PC-3 (cell line): Measurements from ENCODE around the gene S100PBP. TPM values are rescaled to one million over a fixed set of nuclear protein-coding genes. Genes with fewer than 3 reads are reported as not detected.

ENCODE experiments used
- ATAC-seq: fragments of 200-7000 bp; cut with Tn5 transposase; 2 replicates; pipeline ENCODE4 v1.9.1; 2020; ENCODE audit warnings: mild to moderate bottlenecking, moderate library complexity
- BruUV-seq: library from RNA; stranded (reverse); fragments of 400-500 nt; replicated peaks from 2 replicates; lab custom pipeline; 2021; lab: Mats Ljungman, UMichigan
- CTCF ChIA-PET: fragments of 300-600 bp; sonication (Branson Sonifier 250); formaldehyde crosslinking; loops from one replicate; lab custom pipeline; 2022; ENCODE audit warnings: antibody characterized with exemption; lab: Charles Lee
- POLR2A ChIA-PET: fragments of 300-600 bp; sonication (Branson Sonifier 250); formaldehyde crosslinking; loops from one replicate; lab custom pipeline; 2022; ENCODE audit warnings: antibody characterized with exemption; ENCODE audit not compliant: unreplicated experiment; lab: Charles Lee
- DNase-seq: peaks from one replicate; pipeline ENCODE4 v3.0.0-alpha.2; 2015
- H2AFZ ChIP-seq: fragments of 300-600 bp; sonication (generic); 2 replicates; pipeline ENCODE4 v1.6.0; 2016; ENCODE audit warnings: antibody characterized with exemption, low read length
- H3F3A ChIP-seq: fragments of 300-600 bp; sonication (generic); one replicate; pipeline ENCODE4 v1.6.0; 2017; ENCODE audit warnings: antibody characterized with exemption, low read length, control low read depth, mild to moderate bottlenecking; ENCODE audit not compliant: unreplicated experiment
- H3K27ac ChIP-seq: fragments of 300-600 bp; sonication (generic); 2 replicates; pipeline ENCODE4 v1.5.1; 2016; ENCODE audit warnings: mild to moderate bottlenecking, low read length
- H3K27me3 ChIP-seq: fragments of 300-600 bp; sonication (generic); 2 replicates; pipeline ENCODE4 v1.6.1; 2016; ENCODE audit warnings: low read length, mixed read lengths
- H3K36me3 ChIP-seq: fragments of 300-600 bp; sonication (generic); 2 replicates; pipeline ENCODE4 v1.6.1; 2016; ENCODE audit warnings: low read depth, mixed run types, low read length, mixed read lengths
- H3K4me1 ChIP-seq: fragments of 300-600 bp; sonication (generic); 2 replicates; pipeline ENCODE4 v1.5.1; 2016; ENCODE audit warnings: low read length; ENCODE audit not compliant: insufficient read depth
- H3K4me2 ChIP-seq: fragments of 300-600 bp; sonication (generic); 2 replicates; pipeline ENCODE4 v1.6.0; 2016; ENCODE audit warnings: low read length
- H3K4me3 ChIP-seq: fragments of 300-600 bp; sonication (generic); 2 replicates; pipeline ENCODE4 v1.5.1; 2016; ENCODE audit warnings: mild to moderate bottlenecking, low read length, mixed read lengths
- H3K79me2 ChIP-seq: fragments of 300-600 bp; sonication (generic); 2 replicates; pipeline ENCODE4 v1.6.1; 2017; ENCODE audit warnings: low read length, mixed read lengths
- H3K9ac ChIP-seq: fragments of 300-600 bp; sonication (generic); 2 replicates; pipeline ENCODE4 v1.6.0; 2016; ENCODE audit warnings: mild to moderate bottlenecking, low read length
- H3K9me2 ChIP-seq: fragments of 300-600 bp; sonication (generic); replicated peaks from 2 replicates; pipeline ENCODE4 v1.6.1; 2016; ENCODE audit warnings: mixed run types, low read length, mixed read lengths
- H3K9me3 ChIP-seq: fragments of 300-600 bp; sonication (generic); 2 replicates; pipeline ENCODE4 v1.6.1; 2016; ENCODE audit warnings: low read length, mixed read lengths
- H4K20me1 ChIP-seq: fragments of 300-600 bp; sonication (generic); 2 replicates; pipeline ENCODE4 v1.6.1; 2016; ENCODE audit warnings: low read length, mixed read lengths
- EZH2 ChIP-seq: fragments of 300-600 bp; sonication (generic); IDR thresholded peaks from one replicate; pipeline ENCODE4 v1.6.1; 2017; ENCODE audit warnings: antibody characterized with exemption, mild to moderate bottlenecking, low read length; ENCODE audit not compliant: unreplicated experiment
- EZH2phosphoT487 ChIP-seq: fragments of 300-600 bp; sonication (generic); IDR thresholded peaks from 2 replicates; pipeline ENCODE4 v1.6.1; 2018; ENCODE audit warnings: mild to moderate bottlenecking, antibody characterized with exemption, low read length, borderline replicate concordance
- intact Hi-C: fragments of 100-400 bp; cut with micrococcal nuclease; formaldehyde crosslinking; loops from 2 replicates; pipeline ENCODE4 v1.9.0; 2023
- total RNA-seq: library from RNA; depleted of rRNA; stranded (reverse); fragments of >200 nt; gene quantifications from 2 replicates; pipeline ENCODE4 v1.2.3, GENCODE V29; 2014
- TF ChIP-seq, protein P1 (sequence below): fragments of 300-600 bp; sonication (generic); conservative IDR thresholded peaks from 2 replicates; pipeline ENCODE4 v1.5.1; 2017; ENCODE audit warnings: antibody characterized with exemption, low read depth, mild to moderate bottlenecking, low read length

Gene S100PBP
- total RNA-seq, 1 experiment from 2014 or later = 13.2 TPM

DNA sequence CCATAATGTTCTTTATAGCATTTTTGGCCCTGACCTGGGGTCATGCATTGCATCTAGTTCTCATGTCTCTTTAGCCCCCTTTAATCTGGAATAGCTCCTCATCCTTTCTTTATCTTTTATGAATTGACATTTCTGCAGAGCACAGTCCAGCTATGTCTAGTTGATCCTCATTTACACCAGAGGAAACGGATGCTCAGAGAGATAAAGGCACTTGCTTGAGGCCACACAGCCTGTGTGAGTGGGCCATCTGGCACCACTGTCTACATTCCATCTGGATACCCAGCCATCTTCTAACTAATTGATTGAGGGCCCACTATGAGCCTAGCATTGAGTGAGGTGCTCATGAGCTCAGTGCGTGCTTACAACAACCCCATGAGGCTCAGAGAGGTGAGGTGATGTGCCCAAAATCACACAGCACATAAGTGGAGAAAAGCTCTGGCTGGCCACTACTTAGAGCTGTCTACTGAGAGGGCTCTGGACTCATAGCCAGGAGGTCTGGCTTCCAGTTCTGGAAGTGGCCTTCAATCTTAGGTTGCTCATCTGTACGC lies 72.4 kb downstream of the S100PBP start:
- intact Hi-C loops = no loop called here
- Histone ChIP-seq H3F3A (no peaks in the 10 kb centered on the region), H3K4me1 (no peaks in the 10 kb centered on the region), H3K79me2 (no peaks in the 10 kb centered on the region), H3K9me3 (no peaks in the 10 kb centered on the region), H3K9ac (no peak overlapping the region), H2AFZ (no peak overlapping the region), H3K27ac (no peak overlapping the region), H4K20me1 (no peaks in the 10 kb centered on the region), H3K9me2 (no peaks in the 10 kb centered on the region), H3K4me3 (no peak overlapping the region), H3K4me2 (no peak overlapping the region), H3K36me3 (no peaks in the 10 kb centered on the region), H3K27me3 (no peaks in the 10 kb centered on the region)
- ATAC-seq (no peak), DNase-seq (no peak)
- ChIA-PET POLR2A (interaction anchor here (0.6 kb wide), 1 partner anchor 340 kb away, joined by 3 read pairs; no protein-coding TSS in a partner anchor), CTCF (interaction anchor here (0.6 kb wide), 1 partner anchor 13 kb away, joined by 3 read pairs; no protein-coding TSS in a partner anchor)
- no peak for TF ChIP-seq EZH2phosphoT487
- TF ChIP-seq, protein P1, sequence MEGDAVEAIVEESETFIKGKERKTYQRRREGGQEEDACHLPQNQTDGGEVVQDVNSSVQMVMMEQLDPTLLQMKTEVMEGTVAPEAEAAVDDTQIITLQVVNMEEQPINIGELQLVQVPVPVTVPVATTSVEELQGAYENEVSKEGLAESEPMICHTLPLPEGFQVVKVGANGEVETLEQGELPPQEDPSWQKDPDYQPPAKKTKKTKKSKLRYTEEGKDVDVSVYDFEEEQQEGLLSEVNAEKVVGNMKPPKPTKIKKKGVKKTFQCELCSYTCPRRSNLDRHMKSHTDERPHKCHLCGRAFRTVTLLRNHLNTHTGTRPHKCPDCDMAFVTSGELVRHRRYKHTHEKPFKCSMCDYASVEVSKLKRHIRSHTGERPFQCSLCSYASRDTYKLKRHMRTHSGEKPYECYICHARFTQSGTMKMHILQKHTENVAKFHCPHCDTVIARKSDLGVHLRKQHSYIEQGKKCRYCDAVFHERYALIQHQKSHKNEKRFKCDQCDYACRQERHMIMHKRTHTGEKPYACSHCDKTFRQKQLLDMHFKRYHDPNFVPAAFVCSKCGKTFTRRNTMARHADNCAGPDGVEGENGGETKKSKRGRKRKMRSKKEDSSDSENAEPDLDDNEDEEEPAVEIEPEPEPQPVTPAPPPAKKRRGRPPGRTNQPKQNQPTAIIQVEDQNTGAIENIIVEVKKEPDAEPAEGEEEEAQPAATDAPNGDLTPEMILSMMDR = no peak
- TF ChIP-seq EZH2 = no peak
- no TSS peak for BruUV-seq

DNA sequence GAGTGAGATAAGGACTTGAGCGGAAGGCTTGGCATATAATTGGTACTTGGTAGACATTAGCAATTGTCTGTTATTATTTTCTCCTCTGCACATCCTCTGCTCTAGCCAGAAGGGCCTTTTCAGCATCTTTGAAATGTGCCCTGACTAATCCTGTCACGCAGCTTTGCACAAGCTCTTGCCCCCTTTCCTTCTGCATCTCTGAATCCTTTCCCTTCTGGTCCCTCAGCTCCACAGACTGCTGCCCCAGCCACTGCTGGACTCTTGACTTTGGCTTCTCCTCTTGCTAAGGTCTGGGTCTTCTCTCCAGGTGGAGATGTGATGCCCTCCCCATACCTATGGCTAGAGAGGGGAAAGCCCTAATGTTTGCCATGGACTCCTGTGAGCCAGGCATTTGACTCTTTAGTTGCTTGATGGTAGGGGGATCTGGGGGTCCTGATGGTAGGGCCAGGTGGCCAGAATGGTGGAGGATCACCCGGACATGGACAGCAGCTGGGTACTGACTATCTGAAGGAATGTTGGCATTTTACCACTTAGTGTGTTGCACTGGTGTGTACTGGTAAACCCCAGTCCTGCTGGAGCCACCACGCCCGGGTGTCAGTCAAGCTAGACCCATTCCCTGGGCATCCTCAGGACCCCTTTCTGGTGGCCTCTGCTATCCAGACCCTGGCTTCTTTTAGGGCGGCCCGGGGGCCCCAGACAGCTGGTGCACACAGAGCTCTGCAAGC lies 73.2 kb downstream of the S100PBP start:
- no peaks in the 10 kb centered on the region for H3K79me2 ChIP-seq
- H3K36me3 ChIP-seq = no peaks in the 10 kb centered on the region
- no peaks in the 10 kb centered on the region for H3F3A ChIP-seq
- no peaks in the 10 kb centered on the region for H3K4me1 ChIP-seq
- H3K27ac ChIP-seq = no peak overlapping the region
- DNase-seq = no peak
- TF ChIP-seq, protein P1 = no peak
- TF ChIP-seq EZH2phosphoT487 = no peak
- TF ChIP-seq EZH2 = no peak
- H3K27me3 ChIP-seq = no peaks in the 10 kb centered on the region
- BruUV-seq = no TSS peak
- ATAC-seq = no peak
- no peak overlapping the region for H3K9ac ChIP-seq
- H3K4me2 ChIP-seq = no peak overlapping the region
- no peaks in the 10 kb centered on the region for H3K9me3 ChIP-seq
- H3K9me2 ChIP-seq = no peaks in the 10 kb centered on the region
- H3K4me3 ChIP-seq = no peak overlapping the region
- ChIA-PET POLR2A (no interaction called here), CTCF (interaction anchor here (0.6 kb wide), 1 partner anchor 14 kb away, joined by 3 read pairs; no protein-coding TSS in a partner anchor)
- intact Hi-C loops = no loop called here
- H2AFZ ChIP-seq = no peak overlapping the region
- no peaks in the 10 kb centered on the region for H4K20me1 ChIP-seq

DNA sequence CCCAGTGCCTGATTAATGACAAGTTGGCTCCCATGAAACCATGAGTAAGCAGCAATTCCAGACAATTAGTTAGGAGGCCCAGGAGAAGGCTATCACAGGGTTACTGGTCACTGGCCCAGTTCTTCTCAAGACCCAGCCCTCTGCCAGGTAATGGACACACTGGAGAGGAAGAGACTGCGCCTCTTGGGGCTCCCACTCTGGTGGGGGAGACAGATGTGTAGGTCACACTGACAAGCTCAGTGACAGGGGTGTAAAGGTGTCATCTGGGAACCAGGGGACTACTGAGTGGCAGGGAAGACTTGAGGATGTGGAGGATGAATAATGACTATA lies 73.8 kb downstream of the S100PBP start:
- Histone ChIP-seq H2AFZ (no peak overlapping the region), H3K9me2 (no peaks in the 10 kb centered on the region), H3F3A (no peaks in the 10 kb centered on the region), H3K9ac (no peak overlapping the region), H4K20me1 (no peaks in the 10 kb centered on the region), H3K4me3 (no peak overlapping the region), H3K4me2 (no peak overlapping the region), H3K9me3 (no peaks in the 10 kb centered on the region), H3K79me2 (no peaks in the 10 kb centered on the region), H3K27me3 (no peaks in the 10 kb centered on the region), H3K4me1 (no peaks in the 10 kb centered on the region), H3K36me3 (no peaks in the 10 kb centered on the region), H3K27ac (no peak overlapping the region)
- intact Hi-C loops = no loop called here
- BruUV-seq = no TSS peak
- TF ChIP-seq, protein P1 = no peak
- TF ChIP-seq EZH2phosphoT487 (no peak), EZH2 (no peak)
- CTCF ChIA-PET = no interaction called here
- DNase-seq = no peak
- POLR2A ChIA-PET = no interaction called here
- no peak for ATAC-seq
